IMR-90 (cell line): ENCODE measurements around the gene PRSS23. TPM values are rescaled to one million over a fixed set of nuclear protein-coding genes. Genes with fewer than 3 reads are reported as not detected.

Experiments
- ATAC-seq: fragments of 200-7000 bp; cut with Tn5 transposase; 2 replicates; pipeline ENCODE4 v1.9.1; 2020; ENCODE audit warnings: low read depth, mild to moderate bottlenecking, moderate library complexity
- BruUV-seq: library from RNA; stranded (reverse); fragments of 400-500 nt; replicated peaks from 2 replicates; lab custom pipeline; 2021; lab: Mats Ljungman, UMichigan
- CTCF ChIA-PET: fragments of 300-600 bp; formaldehyde crosslinking; extraction: SDS; loops from one replicate; lab custom pipeline; 2021; ENCODE audit warnings: antibody characterized with exemption; lab: Yijun Ruan, JAX
- POLR2A ChIA-PET: fragments of 300-600 bp; sonication (Branson Sonifier 250); formaldehyde crosslinking; loops from one replicate; lab custom pipeline; 2022; ENCODE audit warnings: antibody characterized with exemption; ENCODE audit not compliant: unreplicated experiment; lab: Charles Lee
- DNase-seq: peaks from one replicate; pipeline ENCODE4 v3.0.0; 2013
- H2AFZ ChIP-seq: replicated peaks from 2 replicates; pipeline ENCODE3; 2013; ENCODE audit warnings: low read length, mild to moderate bottlenecking; ENCODE audit not compliant: poor library complexity
- H2AK5ac ChIP-seq: 2 replicates; pipeline ENCODE4 v1.6.1; 2013; ENCODE audit warnings: low read depth, low read length, inconsistent platforms
- H2AK9ac ChIP-seq: replicated peaks from 2 replicates; pipeline ENCODE3; 2013; ENCODE audit warnings: mild to moderate bottlenecking, low read depth, low read length, moderate library complexity; ENCODE audit not compliant: poor library complexity
- H2BK120ac ChIP-seq: 2 replicates; pipeline ENCODE4 v1.6.1; 2013; ENCODE audit warnings: low read depth, low read length, inconsistent platforms
- H2BK15ac ChIP-seq: 3 replicates; pipeline ENCODE4 v1.6.1; 2013; ENCODE audit warnings: low read depth, low read length, inconsistent platforms
- H2BK20ac ChIP-seq: 2 replicates; pipeline ENCODE4 v1.6.1; 2013; ENCODE audit warnings: low read depth, mild to moderate bottlenecking, inconsistent platforms, low read length, moderate library complexity
- H2BK5ac ChIP-seq: 2 replicates; pipeline ENCODE4 v1.6.1; 2013; ENCODE audit warnings: mild to moderate bottlenecking, low read depth, low read length, inconsistent platforms; ENCODE audit not compliant: poor library complexity, severe bottlenecking
- H3K14ac ChIP-seq: replicated peaks from 2 replicates; pipeline ENCODE4 v1.6.1; 2013; ENCODE audit warnings: low read depth, low read length, inconsistent platforms
- H3K18ac ChIP-seq: 2 replicates; pipeline ENCODE4 v1.6.1; 2013; ENCODE audit warnings: low read depth, low read length, control low read depth
- H3K23ac ChIP-seq: 2 replicates; pipeline ENCODE4 v1.6.1; 2013; ENCODE audit warnings: low read depth, low read length, inconsistent platforms
- H3K27ac ChIP-seq: 2 replicates; pipeline ENCODE4 v1.5.1; 2013; ENCODE audit warnings: mild to moderate bottlenecking, control low read depth, low read length; ENCODE audit not compliant: insufficient read depth
- H3K27me3 ChIP-seq: 2 replicates; pipeline ENCODE4 v1.6.1; 2013; ENCODE audit warnings: low read length; ENCODE audit not compliant: control insufficient read depth, insufficient read depth
- H3K36me3 ChIP-seq: 2 replicates; pipeline ENCODE4 v1.6.1; 2013; ENCODE audit warnings: low read length, mixed read lengths; ENCODE audit not compliant: control insufficient read depth, insufficient read depth
- H3K4ac ChIP-seq: 2 replicates; pipeline ENCODE4 v1.6.1; 2013; ENCODE audit warnings: low read depth, low read length, inconsistent platforms
- H3K4me1 ChIP-seq: 2 replicates; pipeline ENCODE4 v1.6.1; 2013; ENCODE audit warnings: low read length, mixed read lengths; ENCODE audit not compliant: control insufficient read depth, insufficient read depth
- H3K4me2 ChIP-seq: 2 replicates; pipeline ENCODE4 v1.6.1; 2013; ENCODE audit warnings: low read depth, mild to moderate bottlenecking, control low read depth, low read length, moderate library complexity
- H3K4me3 ChIP-seq: 2 replicates; pipeline ENCODE4 v1.5.1; 2013; ENCODE audit warnings: low read depth, mild to moderate bottlenecking, control low read depth, low read length, moderate library complexity; ENCODE audit not compliant: insufficient read depth
- H3K56ac ChIP-seq: 2 replicates; pipeline ENCODE4 v1.6.1; 2013; ENCODE audit warnings: low read length, inconsistent platforms; ENCODE audit not compliant: insufficient read depth; ENCODE audit errors: extremely low read depth
- H3K79me1 ChIP-seq, 2 experiments: 2 replicates each; pipeline ENCODE4 v1.6.1; 2013; ENCODE audit warnings: low read length in 2 of 2, inconsistent platforms in 1 of 2, low read depth in 1 of 2
- H3K9ac ChIP-seq: 2 replicates; pipeline ENCODE4 v1.6.1; 2013; ENCODE audit warnings: low read depth, low read length, control low read depth
- H3K9me1 ChIP-seq: 2 replicates; pipeline ENCODE4 v1.6.1; 2013; ENCODE audit warnings: low read length, inconsistent platforms; ENCODE audit not compliant: insufficient read depth
- H3K9me3 ChIP-seq: 2 replicates; pipeline ENCODE4 v1.6.1; 2013; ENCODE audit warnings: low read length; ENCODE audit not compliant: control insufficient read depth, insufficient read depth
- H4K20me1 ChIP-seq: 2 replicates; pipeline ENCODE4 v1.6.1; 2013; ENCODE audit warnings: low read length, inconsistent platforms; ENCODE audit not compliant: insufficient read depth
- H4K5ac ChIP-seq: 2 replicates; pipeline ENCODE4 v1.6.1; 2013; ENCODE audit warnings: mild to moderate bottlenecking, low read depth, low read length, control low read depth
- H4K8ac ChIP-seq, 2 experiments: 2 replicates each; pipeline ENCODE4 v1.6.1; 2013; ENCODE audit warnings: low read depth in 2 of 2, low read length in 2 of 2, control low read depth in 1 of 2, inconsistent platforms in 1 of 2
- H4K91ac ChIP-seq: 2 replicates; pipeline ENCODE4 v1.6.1; 2013; ENCODE audit warnings: low read depth, low read length, inconsistent platforms; ENCODE audit not compliant: insufficient read depth
- CEBPB ChIP-seq: IDR thresholded peaks from 2 replicates; pipeline ENCODE4 v1.6.1; 2012; ENCODE audit warnings: low read depth, low read length, improper control_type of control experiment
- CTCF ChIP-seq: conservative IDR thresholded peaks from 2 replicates; pipeline ENCODE4 v1.5.1; 2012; ENCODE audit warnings: mild to moderate bottlenecking, low read depth, low read length, improper control_type of control experiment
- ELK1 ChIP-seq: fragments of 150-350 bp; IDR thresholded peaks from 2 replicates; pipeline ENCODE4 v1.6.1; 2016; ENCODE audit warnings: low read depth, mild to moderate bottlenecking, low read length, moderate library complexity, borderline replicate concordance
- FOS ChIP-seq: fragments of 150-350 bp; IDR thresholded peaks from 2 replicates; pipeline ENCODE4 v1.6.1; 2016; ENCODE audit warnings: low read depth, low read length
- MAFK ChIP-seq: IDR thresholded peaks from 2 replicates; pipeline ENCODE4 v1.6.1; 2012; ENCODE audit warnings: low read depth, low read length, improper control_type of control experiment
- POLR2A ChIP-seq: IDR thresholded peaks from 2 replicates; pipeline ENCODE4 v1.6.1; 2012; ENCODE audit warnings: mild to moderate bottlenecking, low read depth, low read length
- RFX5 ChIP-seq: IDR thresholded peaks from 2 replicates; pipeline ENCODE4 v1.8.0; 2012; ENCODE audit warnings: low read depth, mild to moderate bottlenecking, low read length, moderate library complexity
- dilution Hi-C: fragments of 300-500 bp; cut with HindIII; formaldehyde crosslinking; loops from one replicate; pipeline ENCODE4 v1.14.3; 2018; ENCODE audit warnings: low sequenced_read_pairs; ENCODE audit not compliant: unreplicated experiment
- in situ Hi-C: fragments of 300-500 bp; cut with MboI; formaldehyde crosslinking; loops from 3 replicates; pipeline ENCODE4 v1.14.3; 2019; ENCODE audit warnings: low sequenced_read_pairs, inconsistent platforms, mixed read lengths
- intact Hi-C: fragments of 100-400 bp; cut with micrococcal nuclease; formaldehyde crosslinking; loops from 2 replicates; pipeline ENCODE4 v1.10.0; 2022
- polyA plus RNA-seq, 3 experiments: library from polyadenylated mRNA; depleted of rRNA; stranded (reverse); fragments of >200 nt; gene quantifications; 2 replicates each; pipeline ENCODE4 v1.2.3, GENCODE V29; 2012; ENCODE audit warnings: low replicate concordance in 1 of 3
- total RNA-seq: library from RNA; depleted of rRNA; stranded (reverse); fragments of >200 nt; gene quantifications from 2 replicates; pipeline ENCODE4 v1.2.3, GENCODE V29; 2012

The PRSS23 gene
- total and polyA plus RNA-seq, 2 of the 4 experiments (the other 2 are of a cell fraction): 100 to 199 TPM

GRCh38 chr11:86774417-86774816 lies 25.9 kb upstream of the PRSS23 start:
- Histone ChIP-seq H3K27me3 (no peaks in the 10 kb centered on the region), H3K4me2 (no peak overlapping the region), H4K8ac (no peak overlapping the region), H4K5ac (no peak overlapping the region), H2BK5ac (no peak overlapping the region), H2BK15ac (no peak overlapping the region), H3K14ac (no peak overlapping the region), H3K4me1 (no peaks in the 10 kb centered on the region; the same call in 1 of the 2 replicates), H3K9me3 (no peaks in the 10 kb centered on the region), H3K4ac (no peak overlapping the region), H3K36me3 (no peaks in the 10 kb centered on the region), H3K79me1 (no peaks in the 10 kb centered on the region), H3K27ac (no peak overlapping the region), H3K9me1 (no peaks in the 10 kb centered on the region), H3K23ac (no peak overlapping the region), H2AK9ac (no peak overlapping the region), H3K4me3 (no peak overlapping the region), H2AK5ac (no peak overlapping the region), H2BK20ac (no peak overlapping the region), H3K9ac (no peak overlapping the region), H2BK120ac (no peak overlapping the region), H4K91ac (no peak overlapping the region), H2AFZ (no peak overlapping the region), H3K56ac (no peak overlapping the region), H3K18ac (no peak overlapping the region), H4K20me1 (no peaks in the 10 kb centered on the region)
- ChIA-PET POLR2A (no interaction called here), CTCF (no interaction called here)
- ATAC-seq: no peak
- DNase-seq: no peak
- intact Hi-C loops (no loop called here), in situ Hi-C loops (no loop called here), dilution Hi-C loops (no loop called here)
- BruUV-seq: no TSS peak
- no peak for TF ChIP-seq FOS
- TF ChIP-seq RFX5: no peak
- no peak for TF ChIP-seq CTCF
- TF ChIP-seq ELK1: no peak
- TF ChIP-seq POLR2A: no peak
- no peak for TF ChIP-seq CEBPB
- TF ChIP-seq MAFK: no peak
